ENCODE measurements around the gene MTNR1B.

MTNR1B gene

DNA sequence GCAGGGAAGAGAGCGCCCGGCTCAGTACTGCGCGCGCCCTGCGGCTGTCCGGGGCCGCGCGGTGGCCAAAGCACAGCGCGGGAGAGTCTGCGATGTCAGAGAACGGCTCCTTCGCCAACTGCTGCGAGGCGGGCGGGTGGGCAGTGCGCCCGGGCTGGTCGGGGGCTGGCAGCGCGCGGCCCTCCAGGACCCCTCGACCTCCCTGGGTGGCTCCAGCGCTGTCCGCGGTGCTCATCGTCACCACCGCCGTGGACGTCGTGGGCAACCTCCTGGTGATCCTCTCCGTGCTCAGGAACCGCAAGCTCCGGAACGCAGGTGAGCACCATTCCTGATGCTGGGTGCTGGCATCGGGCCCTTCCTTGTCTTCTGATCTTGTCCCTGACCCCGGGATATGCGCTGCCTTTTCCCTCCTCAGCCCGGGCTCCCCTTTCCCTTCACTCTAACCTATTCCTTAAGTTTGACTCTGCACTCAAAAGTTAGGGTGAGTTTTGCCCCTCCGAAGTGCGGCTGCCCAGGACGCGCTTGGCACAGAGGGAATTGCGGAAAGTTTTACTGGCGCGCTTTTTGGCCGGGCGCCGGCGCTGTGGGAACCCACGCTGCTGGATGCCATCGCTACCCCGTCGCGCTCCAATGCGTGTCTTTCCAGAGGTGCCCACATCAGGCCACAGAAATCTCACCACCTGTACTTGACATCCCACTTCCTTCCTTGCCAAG lies at the start of gene MTNR1B:
TSS of gene MTNR1B (plus strand) at position 18 of the 714 bp plus-strand sequence. CDS start at position 93, 75 bp downstream.
- no peak for DNase-seq

GRCh38 chr11:92920331-92920730 lies 49.1 kb upstream of the MTNR1B start:
- no peak for DNase-seq

GRCh38 chr11:92922731-92923130 lies 46.7 kb upstream of the MTNR1B start:
- no peak for DNase-seq

GRCh38 chr11:92929246-92929645 lies 40.2 kb upstream of the MTNR1B start:
- DNase-seq: no peak

GRCh38 chr11:92929653-92930052 lies 39.8 kb upstream of the MTNR1B start:
- no peak for DNase-seq

DNA sequence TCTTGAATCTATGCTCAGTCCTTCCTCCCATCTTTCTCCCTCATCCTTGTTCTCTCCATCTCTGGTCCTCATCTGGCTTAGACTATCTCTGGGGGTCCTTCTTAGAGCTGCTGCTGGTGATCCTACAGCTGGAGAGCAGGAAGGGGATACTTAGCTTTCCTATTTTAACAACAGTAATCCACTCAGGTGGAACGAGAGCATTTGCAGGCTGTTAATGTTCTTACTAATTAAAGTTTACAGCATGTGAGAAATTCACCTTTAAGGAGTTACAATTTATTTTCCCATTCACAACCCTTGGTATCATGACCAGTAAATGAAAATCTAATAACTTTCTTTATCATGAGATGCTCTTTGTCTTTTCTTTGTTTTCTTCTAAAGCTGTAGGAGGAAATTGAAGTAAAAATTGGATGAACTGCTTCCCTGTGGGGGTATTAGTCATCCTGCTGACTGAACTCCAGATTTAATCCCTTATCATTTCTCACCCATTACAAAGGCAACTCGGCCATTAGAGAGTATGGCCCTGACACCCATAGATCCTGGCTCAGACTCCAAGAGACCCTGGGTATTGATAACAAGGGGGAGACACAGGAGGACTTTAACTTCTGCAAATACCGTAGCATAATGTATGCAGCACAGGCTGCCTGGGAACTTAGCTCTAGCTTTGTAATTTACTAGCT lies 37.6 kb upstream of the MTNR1B start:
- DNase-seq: no peak

DNA sequence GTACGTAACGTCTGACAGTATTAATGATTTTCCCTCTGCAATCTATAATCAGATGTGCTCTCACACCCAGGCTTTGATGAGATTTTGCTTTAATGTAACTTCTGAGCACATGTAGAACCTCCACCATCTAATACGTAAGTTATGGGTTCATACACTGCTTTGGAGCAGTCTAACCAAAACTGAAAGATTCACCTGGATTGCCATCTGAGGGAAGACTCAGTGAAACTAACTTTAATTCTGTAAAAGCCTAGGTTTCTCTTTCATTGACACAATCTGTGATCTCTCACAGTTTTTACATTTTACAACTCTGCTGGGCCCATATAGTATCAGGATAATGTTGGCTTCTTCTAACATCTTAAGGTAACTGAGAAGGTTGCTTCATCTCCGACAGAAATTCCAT lies 30.1 kb upstream of the MTNR1B start:
- DNase-seq: no peak

DNA sequence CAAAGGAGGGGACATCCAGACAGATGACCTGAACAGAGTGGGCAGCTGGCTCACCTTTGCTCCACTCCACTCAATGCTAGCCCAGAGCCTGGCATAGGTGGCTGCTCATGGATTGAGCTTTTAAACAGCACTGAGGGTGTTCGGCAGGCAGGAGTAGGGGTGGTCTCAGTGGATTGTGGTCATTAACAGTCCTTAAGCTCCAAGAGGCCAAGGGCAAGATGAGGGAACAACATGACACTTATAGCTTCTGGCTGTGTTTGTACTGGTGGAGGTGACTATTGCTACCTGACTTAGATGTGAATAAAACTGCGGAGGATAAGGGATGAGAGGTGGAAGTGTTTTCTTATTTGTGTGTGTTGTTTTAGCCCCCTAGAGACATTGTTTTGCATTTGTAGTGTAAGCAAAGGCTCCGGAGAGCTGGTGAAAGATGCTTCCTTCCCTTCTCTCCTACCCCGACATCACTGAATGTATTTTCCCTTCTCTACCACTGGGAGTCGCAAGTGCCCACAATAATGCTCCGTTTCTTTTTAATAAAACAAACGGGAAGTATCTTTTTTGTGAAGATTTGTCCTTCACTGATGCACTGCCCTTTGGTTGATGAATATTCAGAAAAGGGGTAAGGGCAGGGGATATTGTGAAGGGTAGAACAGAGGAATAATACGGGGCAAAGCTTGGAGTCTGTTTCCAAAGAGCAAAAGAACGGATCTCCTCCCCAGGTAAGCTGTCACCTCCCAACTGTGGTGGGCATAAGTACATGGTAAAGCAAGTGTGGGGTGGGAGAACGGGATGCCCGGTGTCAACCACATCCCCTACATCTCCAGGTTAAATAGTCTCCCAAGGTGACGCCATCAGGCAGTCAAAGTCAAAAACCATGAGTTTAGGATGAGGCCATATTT lies 27.5 kb upstream of the MTNR1B start:
- DNase-seq: no peak

DNA sequence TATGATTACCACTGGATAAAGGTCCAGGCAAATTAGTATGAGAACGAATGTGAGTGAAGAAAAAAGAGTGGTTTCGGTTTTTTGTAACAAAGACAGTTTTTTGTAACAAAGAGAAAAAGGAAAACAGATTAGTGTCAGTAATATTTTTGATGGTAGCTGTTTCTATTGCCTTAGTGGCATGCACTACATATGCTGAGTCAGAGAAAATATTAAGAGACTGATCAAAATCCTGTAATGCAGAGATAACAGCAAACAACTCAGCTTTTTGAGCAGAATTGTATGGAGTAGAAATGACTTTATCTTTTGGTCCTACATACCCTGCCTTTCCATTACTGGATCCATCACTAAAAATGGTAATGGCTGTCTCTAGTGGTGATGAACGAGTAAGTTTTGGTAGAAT lies 22.7 kb upstream of the MTNR1B start:
- DNase-seq: no peak

- no peak for DNase-seq
Observed at GRCh38 chr11:92948116-92948515, 21.3 kb upstream of the MTNR1B start.

- DNase-seq: no peak
Observed at GRCh38 chr11:92954003-92954402, 15.4 kb upstream of the MTNR1B start.

DNA sequence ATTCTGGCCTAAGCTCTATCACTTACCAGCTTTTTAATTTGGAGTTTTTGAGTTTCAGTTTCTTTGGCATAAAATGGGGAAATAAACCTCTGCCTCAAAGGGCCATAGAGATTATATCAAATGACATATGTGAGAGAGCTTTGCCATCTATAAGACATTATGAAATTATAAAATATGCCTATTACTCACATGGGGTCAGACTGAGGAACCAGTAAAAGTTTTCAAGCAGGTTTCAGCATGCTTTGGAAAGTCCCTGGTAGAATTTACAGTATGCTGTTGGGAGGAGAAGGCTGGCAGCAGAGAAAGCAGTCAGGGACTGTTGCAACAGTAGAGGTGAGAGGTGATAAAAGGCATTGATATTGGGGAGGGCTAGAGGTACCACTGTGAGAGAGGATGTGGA lies 13.6 kb upstream of the MTNR1B start:
- no peak for DNase-seq

DNA sequence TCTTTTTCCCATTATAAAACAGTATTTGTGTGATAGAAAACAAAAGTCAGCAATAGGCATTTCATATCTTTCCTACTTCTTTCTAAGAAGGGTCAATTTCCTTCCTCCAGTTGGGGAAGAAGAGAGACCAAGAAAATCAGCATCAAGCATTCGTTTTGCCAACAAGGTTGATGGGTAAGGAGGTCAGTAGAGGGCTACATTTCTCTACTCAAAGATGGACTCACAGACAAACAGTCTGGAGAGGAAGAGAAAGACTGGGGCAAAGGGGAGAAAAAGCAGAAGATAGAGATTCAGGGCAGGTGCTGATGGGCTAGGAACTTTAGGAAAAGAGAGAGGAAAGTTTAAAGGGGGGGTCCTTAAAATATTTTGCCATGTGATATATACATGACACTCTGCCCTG lies 8.6 kb upstream of the MTNR1B start:
- DNase-seq: no peak

DNA sequence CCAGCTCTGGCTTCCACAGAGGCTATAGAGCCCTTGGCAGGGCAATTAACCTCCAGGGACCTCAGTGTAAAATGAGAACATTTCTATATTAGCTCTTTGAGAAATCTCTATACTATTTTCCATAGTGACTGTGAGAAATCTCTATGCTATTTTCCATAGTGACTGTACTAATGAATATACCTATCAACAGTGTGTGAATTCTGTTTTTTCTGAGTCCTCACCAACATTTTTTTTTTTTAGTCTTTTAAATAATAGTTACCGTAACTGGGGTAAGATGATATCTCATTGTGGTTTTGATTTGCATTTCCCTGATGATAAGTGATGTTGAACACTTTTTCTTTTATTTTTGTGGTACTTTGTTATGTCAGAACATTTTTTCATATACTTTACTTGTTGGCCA lies 7.0 kb upstream of the MTNR1B start:
- no peak for DNase-seq

- no peak for DNase-seq
Observed at GRCh38 chr11:92964471-92964870, 5.0 kb upstream of the MTNR1B start.

DNA sequence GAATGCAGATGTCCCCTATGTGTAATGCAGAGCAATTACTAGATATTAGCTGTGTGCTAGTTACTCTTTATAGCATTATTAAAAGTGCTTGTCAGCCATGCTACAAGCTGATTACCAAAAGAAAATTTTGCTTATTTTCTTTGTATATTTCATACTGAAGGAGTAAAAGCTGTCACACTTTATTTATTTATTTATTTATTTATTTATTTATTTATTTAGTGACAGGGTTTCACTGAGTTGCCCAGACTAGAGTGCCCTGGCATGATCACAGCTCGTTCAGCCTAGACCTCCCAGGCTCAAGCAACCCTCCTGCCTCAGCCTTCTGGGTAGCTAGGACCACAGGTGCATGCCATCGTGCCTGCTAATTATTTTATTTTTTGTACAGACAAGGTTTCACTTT lies 4.3 kb upstream of the MTNR1B start:
- DNase-seq: no peak

DNA sequence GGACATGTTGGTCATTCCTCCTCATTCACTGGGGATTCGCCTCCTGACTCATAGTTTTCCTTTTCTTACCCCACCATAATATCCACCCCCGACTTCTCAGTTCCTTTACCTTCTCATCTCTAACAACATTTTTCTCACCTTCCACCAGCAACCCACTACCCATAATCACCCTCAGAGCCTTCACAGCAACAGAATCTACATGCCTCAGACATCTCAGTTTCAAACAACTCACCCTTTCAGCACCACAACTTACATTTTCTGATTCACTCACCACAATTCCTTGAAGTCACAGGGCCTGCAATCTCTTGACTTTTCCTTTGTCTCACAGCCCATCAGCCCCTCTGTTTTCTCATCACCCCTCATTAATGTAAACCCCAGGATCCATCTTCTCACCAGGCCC lies 2.3 kb upstream of the MTNR1B start:
- no peak for DNase-seq

DNA sequence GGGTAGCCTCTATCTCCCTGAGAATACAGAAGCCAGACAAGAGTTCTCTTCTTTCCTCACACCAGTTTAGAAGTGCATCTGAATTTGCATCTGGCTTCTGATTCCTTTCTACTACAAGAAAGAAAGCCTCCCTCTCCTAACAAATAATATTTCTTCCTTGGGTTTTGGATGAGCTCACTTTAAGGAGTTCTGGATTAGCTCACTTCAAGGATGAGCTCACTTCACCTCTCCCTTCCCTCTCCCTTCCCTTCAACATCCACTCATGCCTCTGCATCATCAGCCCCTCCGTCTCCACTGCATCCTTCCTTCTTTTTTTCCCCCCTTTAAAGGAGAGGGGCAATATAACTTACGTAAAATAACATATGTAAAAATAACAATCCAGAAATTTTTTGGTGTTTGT lies 1.6 kb upstream of the MTNR1B start:
- no peak for DNase-seq

- DNase-seq: no peak
Observed at GRCh38 chr11:92969293-92969633, 188 bp upstream of the MTNR1B start.

GRCh38 chr11:92972248-92972647 lies 2.8 kb downstream of the MTNR1B start:
- no peak for DNase-seq

- DNase-seq: no peak
Observed at GRCh38 chr11:92975285-92975684, 5.8 kb downstream of the MTNR1B start.

DNA sequence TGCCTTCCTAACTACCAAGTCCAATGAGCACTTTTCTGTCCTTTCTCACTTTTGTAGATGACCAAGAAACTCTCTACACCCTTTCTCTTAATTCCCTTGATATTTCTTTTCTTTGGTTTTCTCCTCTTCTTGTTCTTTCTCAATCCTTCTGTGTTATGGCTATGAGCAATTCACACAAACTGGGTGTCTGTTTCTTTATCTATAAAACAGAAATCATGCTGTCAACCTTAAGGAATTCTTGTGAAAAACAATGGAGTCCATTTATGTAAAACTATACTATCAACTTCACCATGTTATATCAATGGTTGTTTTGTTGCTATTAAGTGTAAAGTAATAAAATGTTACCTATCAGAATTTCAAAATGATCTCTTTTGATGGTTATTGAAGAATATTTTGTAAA lies 7.2 kb downstream of the MTNR1B start:
- no peak for DNase-seq

- no peak for DNase-seq
Observed at GRCh38 chr11:92977401-92977800, 8.0 kb downstream of the MTNR1B start.
